SK-N-SH treated with all-trans-retinoic acid at 6 μM for 48 hours (cell line): Measurements from ENCODE around the gene LENG1.
A peak's percentile ranks its signal among the peaks of the same experiment; 100 is the strongest.

ENCODE experiments used
- ATAC-seq: fragments of 200-7000 bp; cut with Tn5 transposase; 3 replicates; pipeline ENCODE4 v1.9.1; 2020; ENCODE audit warnings: mild to moderate bottlenecking, moderate library complexity
- ARNTL ChIP-seq: fragments of 450-650 bp; formaldehyde crosslinking; IDR thresholded peaks from 2 replicates; pipeline ENCODE4 v1.5.0; 2020; ENCODE audit warnings: low read depth, mild to moderate bottlenecking, moderate library complexity, borderline replicate concordance
- BACH2 ChIP-seq: fragments of 250-450 bp; sonication (Bioruptor Pico); IDR thresholded peaks from 2 replicates; pipeline ENCODE4 v1.9.0; 2021; ENCODE audit warnings: mild to moderate bottlenecking, borderline replicate concordance
- ESRRG ChIP-seq: fragments of 250-450 bp; sonication (Bioruptor Pico); IDR thresholded peaks from 2 replicates; pipeline ENCODE4 v1.6.1; 2021; ENCODE audit warnings: mild to moderate bottlenecking
- GLIS3 ChIP-seq: fragments of 250-450 bp; sonication (Bioruptor Pico); IDR thresholded peaks from 2 replicates; pipeline ENCODE4 v1.5.0; 2020; ENCODE audit warnings: mild to moderate bottlenecking, moderate library complexity
- OSR1 ChIP-seq: fragments of 250-450 bp; sonication (Bioruptor Pico); IDR thresholded peaks from 2 replicates; pipeline ENCODE4 v1.8.0; 2022; ENCODE audit warnings: moderate library complexity, mild to moderate bottlenecking, inconsistent platforms
- PPARA ChIP-seq: fragments of 250-450 bp; sonication (Bioruptor Pico); IDR thresholded peaks from 2 replicates; pipeline ENCODE4 v1.5.0; 2020; ENCODE audit warnings: mild to moderate bottlenecking, borderline replicate concordance
- RARB ChIP-seq: fragments of 250-450 bp; sonication (Bioruptor Pico); IDR thresholded peaks from 2 replicates; pipeline ENCODE4 v1.8.0; 2021; ENCODE audit warnings: mild to moderate bottlenecking, moderate library complexity
- SNAI2 ChIP-seq: fragments of 250-450 bp; sonication (Bioruptor Pico); IDR thresholded peaks from 2 replicates; pipeline ENCODE4 v1.5.0; 2020; ENCODE audit warnings: mild to moderate bottlenecking, moderate library complexity
- TOX ChIP-seq: fragments of 250-450 bp; sonication (Bioruptor Pico); IDR thresholded peaks from 2 replicates; pipeline ENCODE4 v1.8.0; 2021; ENCODE audit warnings: mild to moderate bottlenecking, moderate library complexity, borderline replicate concordance
- ZC3H10 ChIP-seq: fragments of 250-450 bp; sonication (Bioruptor Pico); IDR thresholded peaks from 2 replicates; pipeline ENCODE4 v1.5.1; 2021; ENCODE audit warnings: mild to moderate bottlenecking, moderate library complexity
- ZFP3 ChIP-seq: fragments of 250-450 bp; sonication (Bioruptor Pico); IDR thresholded peaks from 2 replicates; pipeline ENCODE4 v1.5.0; 2020; ENCODE audit warnings: mild to moderate bottlenecking, moderate library complexity
- ZNF565 ChIP-seq: fragments of 450-650 bp; formaldehyde crosslinking; conservative IDR thresholded peaks from 2 replicates; pipeline ENCODE4 v1.5.0; 2020; ENCODE audit warnings: low read depth, mild to moderate bottlenecking, moderate library complexity
- ZNF70 ChIP-seq: fragments of 450-650 bp; formaldehyde crosslinking; IDR thresholded peaks from 2 replicates; pipeline ENCODE4 v1.5.0; 2020; ENCODE audit warnings: mild to moderate bottlenecking, moderate library complexity
- ZNF8 ChIP-seq: fragments of 450-650 bp; formaldehyde crosslinking; IDR thresholded peaks from 2 replicates; pipeline ENCODE4 v1.5.0; 2020; ENCODE audit warnings: mild to moderate bottlenecking, moderate library complexity
- TF ChIP-seq, protein P1 (sequence below): fragments of 250-450 bp; sonication (Bioruptor Pico); IDR thresholded peaks from 2 replicates; pipeline ENCODE4 v1.5.1; 2020; ENCODE audit warnings: low read depth, mild to moderate bottlenecking, moderate library complexity
- TF ChIP-seq, protein P2 (sequence below): fragments of 250-450 bp; sonication (Bioruptor Pico); IDR thresholded peaks from 2 replicates; pipeline ENCODE4 v1.5.1; 2021; ENCODE audit warnings: mild to moderate bottlenecking, moderate library complexity
- TF ChIP-seq, protein P3 (sequence below): fragments of 250-450 bp; sonication (Bioruptor Pico); IDR thresholded peaks from 2 replicates; pipeline ENCODE4 v1.8.0; 2020; ENCODE audit warnings: mild to moderate bottlenecking, moderate library complexity, borderline replicate concordance
- TF ChIP-seq, protein P4 (sequence below): fragments of 250-450 bp; sonication (Bioruptor Pico); IDR thresholded peaks from 2 replicates; pipeline ENCODE4 v1.5.0; 2020; ENCODE audit warnings: mild to moderate bottlenecking, moderate library complexity

The LENG1 gene

DNA sequence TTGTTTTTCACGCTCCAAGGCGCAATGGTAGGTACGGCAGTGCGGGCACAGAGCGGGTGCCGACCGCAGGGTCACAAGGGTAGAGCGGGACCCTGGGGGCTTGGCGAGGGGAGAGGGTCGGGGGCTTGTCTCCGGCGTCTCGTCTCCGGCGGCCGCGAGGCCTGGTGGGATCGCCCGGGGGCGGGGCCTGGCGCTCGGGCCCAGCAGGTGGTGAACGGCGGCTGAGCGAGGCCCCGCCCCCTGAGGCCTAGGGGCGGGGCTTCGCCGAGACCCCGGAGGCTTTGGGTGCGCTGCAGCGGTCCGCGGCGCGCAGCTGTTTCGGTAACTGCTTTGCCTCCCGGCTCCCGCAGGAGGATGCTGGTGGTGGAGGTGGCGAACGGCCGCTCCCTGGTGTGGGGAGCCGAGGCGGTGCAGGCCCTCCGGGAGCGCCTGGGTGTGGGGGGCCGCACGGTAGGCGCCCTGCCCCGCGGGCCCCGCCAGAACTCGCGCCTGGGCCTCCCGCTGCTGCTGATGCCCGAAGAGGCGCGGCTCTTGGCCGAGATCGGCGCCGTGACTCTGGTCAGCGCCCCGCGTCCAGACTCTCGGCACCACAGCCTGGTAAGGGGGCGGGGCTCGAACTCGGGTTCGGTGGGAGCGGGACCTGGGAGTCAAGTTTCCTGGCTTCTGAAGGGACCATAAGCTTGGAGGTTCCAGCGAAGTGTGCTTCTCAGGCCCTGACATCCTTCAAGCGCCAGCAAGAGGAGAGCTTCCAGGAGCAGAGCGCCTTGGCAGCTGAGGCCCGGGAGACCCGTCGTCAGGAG is 31.7 kb upstream of the LENG1 start, which contains the start of gene TSEN34 (continued):
- TF ChIP-seq, protein P1, sequence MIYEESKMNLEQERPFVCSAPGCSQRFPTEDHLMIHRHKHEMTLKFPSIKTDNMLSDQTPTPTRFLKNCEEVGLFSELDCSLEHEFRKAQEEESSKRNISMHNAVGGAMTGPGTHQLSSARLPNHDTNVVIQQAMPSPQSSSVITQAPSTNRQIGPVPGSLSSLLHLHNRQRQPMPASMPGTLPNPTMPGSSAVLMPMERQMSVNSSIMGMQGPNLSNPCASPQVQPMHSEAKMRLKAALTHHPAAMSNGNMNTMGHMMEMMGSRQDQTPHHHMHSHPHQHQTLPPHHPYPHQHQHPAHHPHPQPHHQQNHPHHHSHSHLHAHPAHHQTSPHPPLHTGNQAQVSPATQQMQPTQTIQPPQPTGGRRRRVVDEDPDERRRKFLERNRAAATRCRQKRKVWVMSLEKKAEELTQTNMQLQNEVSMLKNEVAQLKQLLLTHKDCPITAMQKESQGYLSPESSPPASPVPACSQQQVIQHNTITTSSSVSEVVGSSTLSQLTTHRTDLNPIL = no peak
- no peak for TF ChIP-seq ZNF565 (CRISPR knock-in tag)
- TF ChIP-seq ZNF8 (CRISPR knock-in tag) = no peak
- TF ChIP-seq ZNF70 = no peak
- TF ChIP-seq OSR1 = no peak
- TF ChIP-seq GLIS3 (CRISPR knock-in tag) = no peak

DNA sequence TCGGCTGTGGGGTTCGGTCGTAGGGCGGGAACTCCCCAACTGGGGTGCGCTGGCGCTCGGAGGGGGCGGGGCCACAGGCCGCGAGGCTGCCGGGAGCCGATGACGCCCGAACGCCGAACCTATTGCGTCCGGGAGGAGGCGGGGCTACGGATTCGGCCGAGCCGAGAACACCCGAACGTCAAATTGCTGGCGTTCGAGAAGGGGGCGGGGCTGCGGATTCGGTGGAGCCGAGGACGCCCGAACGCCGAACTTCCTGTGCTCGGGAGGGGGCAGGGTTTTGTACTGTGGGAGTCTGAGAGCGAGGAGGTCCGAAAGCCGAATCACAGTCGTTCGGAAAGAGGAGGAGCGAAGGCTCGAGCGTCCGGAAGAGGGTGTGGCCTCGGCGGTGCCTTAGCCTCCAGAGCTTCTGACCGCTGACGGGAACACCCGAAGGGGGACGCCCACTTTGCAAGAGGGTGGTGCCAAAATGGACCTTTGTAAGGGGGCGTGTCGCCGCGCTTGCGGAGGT is 31.0 kb upstream of the LENG1 start:
- ATAC-seq = peak; percentile 79
- TF ChIP-seq RARB (CRISPR knock-in tag) = no peak
- no peak for TF ChIP-seq TOX (CRISPR knock-in tag)
- TF ChIP-seq ZC3H10 (CRISPR knock-in tag) = no peak
- TF ChIP-seq, protein P2, sequence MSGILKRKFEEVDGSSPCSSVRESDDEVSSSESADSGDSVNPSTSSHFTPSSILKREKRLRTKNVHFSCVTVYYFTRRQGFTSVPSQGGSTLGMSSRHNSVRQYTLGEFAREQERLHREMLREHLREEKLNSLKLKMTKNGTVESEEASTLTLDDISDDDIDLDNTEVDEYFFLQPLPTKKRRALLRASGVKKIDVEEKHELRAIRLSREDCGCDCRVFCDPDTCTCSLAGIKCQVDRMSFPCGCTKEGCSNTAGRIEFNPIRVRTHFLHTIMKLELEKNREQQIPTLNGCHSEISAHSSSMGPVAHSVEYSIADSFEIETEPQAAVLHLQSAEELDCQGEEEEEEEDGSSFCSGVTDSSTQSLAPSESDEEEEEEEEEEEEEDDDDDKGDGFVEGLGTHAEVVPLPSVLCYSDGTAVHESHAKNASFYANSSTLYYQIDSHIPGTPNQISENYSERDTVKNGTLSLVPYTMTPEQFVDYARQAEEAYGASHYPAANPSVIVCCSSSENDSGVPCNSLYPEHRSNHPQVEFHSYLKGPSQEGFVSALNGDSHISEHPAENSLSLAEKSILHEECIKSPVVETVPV (CRISPR knock-in tag) = no peak
- no peak for TF ChIP-seq ESRRG (CRISPR knock-in tag)
- no peak for TF ChIP-seq ZNF8 (CRISPR knock-in tag)
- no peak for TF ChIP-seq SNAI2 (CRISPR knock-in tag)
- TF ChIP-seq, protein P1 = no peak
- TF ChIP-seq ZNF70 = no peak
- TF ChIP-seq ZFP3 (CRISPR knock-in tag) = no peak
- no peak for TF ChIP-seq BACH2
- no peak for TF ChIP-seq PPARA (CRISPR knock-in tag)
- TF ChIP-seq, all 23 proteins: peak for 0

DNA sequence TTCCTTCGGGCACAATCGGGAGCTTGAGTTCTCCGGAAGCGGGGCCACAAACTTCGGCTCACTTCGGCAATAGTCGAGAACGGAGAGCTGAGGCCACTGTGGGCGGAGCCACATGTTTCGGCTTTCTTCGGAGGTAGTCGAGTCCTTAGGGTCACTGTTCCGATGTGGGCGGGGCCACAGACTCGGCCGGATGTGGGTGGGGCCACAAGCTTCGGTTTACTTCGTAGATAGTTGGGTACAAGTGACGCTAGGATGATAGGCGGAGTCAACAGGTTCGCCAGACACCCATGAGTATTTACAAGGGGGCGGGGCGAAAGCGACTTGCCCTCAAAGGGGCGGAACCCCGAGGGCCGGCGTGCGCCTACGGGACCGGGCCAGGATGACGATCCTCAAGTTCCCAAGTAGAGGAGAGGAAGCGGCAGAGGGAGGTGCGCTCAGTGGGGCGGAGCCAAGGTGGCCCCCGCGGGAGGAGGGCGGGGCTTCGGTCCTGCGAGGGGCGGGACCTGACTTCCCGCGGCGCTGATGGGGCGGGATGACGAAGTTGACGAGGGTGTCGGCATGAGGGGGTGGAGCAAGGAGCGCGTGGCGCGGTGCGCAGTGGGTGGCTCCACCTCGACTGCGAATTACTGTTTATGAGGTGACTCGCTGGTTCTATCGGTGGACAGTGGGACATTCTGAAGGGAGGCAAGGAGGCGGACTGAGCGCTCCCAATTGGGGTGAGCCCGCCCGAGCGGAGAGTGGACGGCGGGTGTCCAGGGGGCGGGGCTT is 30.4 kb upstream of the LENG1 start:
- ATAC-seq = peak; percentile 72

More for the DNA sequence above, 30.4 kb upstream of the LENG1 start:
- TF ChIP-seq ZFP3 (CRISPR knock-in tag) (no peak), RARB (CRISPR knock-in tag) (no peak), ESRRG (CRISPR knock-in tag) (no peak), ARNTL (CRISPR knock-in tag) (no peak), ZC3H10 (CRISPR knock-in tag) (no peak), OSR1 (no peak), ZNF8 (CRISPR knock-in tag) (no peak), ZNF565 (CRISPR knock-in tag) (no peak)
- TF ChIP-seq, protein P1 = no peak
- TF ChIP-seq, protein P3, sequence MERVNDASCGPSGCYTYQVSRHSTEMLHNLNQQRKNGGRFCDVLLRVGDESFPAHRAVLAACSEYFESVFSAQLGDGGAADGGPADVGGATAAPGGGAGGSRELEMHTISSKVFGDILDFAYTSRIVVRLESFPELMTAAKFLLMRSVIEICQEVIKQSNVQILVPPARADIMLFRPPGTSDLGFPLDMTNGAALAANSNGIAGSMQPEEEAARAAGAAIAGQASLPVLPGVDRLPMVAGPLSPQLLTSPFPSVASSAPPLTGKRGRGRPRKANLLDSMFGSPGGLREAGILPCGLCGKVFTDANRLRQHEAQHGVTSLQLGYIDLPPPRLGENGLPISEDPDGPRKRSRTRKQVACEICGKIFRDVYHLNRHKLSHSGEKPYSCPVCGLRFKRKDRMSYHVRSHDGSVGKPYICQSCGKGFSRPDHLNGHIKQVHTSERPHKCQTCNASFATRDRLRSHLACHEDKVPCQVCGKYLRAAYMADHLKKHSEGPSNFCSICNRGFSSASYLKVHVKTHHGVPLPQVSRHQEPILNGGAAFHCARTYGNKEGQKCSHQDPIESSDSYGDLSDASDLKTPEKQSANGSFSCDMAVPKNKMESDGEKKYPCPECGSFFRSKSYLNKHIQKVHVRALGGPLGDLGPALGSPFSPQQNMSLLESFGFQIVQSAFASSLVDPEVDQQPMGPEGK = no peak
- TF ChIP-seq, protein P4, sequence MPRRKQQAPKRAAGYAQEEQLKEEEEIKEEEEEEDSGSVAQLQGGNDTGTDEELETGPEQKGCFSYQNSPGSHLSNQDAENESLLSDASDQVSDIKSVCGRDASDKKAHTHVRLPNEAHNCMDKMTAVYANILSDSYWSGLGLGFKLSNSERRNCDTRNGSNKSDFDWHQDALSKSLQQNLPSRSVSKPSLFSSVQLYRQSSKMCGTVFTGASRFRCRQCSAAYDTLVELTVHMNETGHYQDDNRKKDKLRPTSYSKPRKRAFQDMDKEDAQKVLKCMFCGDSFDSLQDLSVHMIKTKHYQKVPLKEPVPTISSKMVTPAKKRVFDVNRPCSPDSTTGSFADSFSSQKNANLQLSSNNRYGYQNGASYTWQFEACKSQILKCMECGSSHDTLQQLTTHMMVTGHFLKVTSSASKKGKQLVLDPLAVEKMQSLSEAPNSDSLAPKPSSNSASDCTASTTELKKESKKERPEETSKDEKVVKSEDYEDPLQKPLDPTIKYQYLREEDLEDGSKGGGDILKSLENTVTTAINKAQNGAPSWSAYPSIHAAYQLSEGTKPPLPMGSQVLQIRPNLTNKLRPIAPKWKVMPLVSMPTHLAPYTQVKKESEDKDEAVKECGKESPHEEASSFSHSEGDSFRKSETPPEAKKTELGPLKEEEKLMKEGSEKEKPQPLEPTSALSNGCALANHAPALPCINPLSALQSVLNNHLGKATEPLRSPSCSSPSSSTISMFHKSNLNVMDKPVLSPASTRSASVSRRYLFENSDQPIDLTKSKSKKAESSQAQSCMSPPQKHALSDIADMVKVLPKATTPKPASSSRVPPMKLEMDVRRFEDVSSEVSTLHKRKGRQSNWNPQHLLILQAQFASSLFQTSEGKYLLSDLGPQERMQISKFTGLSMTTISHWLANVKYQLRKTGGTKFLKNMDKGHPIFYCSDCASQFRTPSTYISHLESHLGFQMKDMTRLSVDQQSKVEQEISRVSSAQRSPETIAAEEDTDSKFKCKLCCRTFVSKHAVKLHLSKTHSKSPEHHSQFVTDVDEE = no peak
